ENCODE results near the gene WIPF1.
"Not testable (repeated sequence)": the region's sequence is repeated elsewhere in the genome, so short reads cannot be mapped to it uniquely, and the experiment has no call there.

Gene WIPF1

GRCh38 chr2:174569678-174570077 is 27.9 kb downstream of the WIPF1 start:
- no peak for DNase-seq

- DNase-seq = no peak
These were observed 29.2 kb downstream of the WIPF1 start for GRCh38 chr2:174568425-174568824.

GRCh38 chr2:174566871-174567270 is 30.7 kb downstream of the WIPF1 start:
- no peak for DNase-seq

- DNase-seq = no peak
These were observed 33.9 kb downstream of the WIPF1 start for GRCh38 chr2:174563530-174564282.

- DNase-seq = no peak
These were observed 35.6 kb downstream of the WIPF1 start for GRCh38 chr2:174561972-174562370.

GRCh38 chr2:174561283-174561971 is 36.2 kb downstream of the WIPF1 start:
- no peak for DNase-seq

- no peak for DNase-seq
These were observed 36.9 kb downstream of the WIPF1 start for GRCh38 chr2:174560737-174561136.

- no peak for DNase-seq
These were observed 41.6 kb downstream of the WIPF1 start for GRCh38 chr2:174555998-174556397.

GRCh38 chr2:174554529-174555150 is 43.0 kb downstream of the WIPF1 start:
- DNase-seq = no peak

GRCh38 chr2:174553811-174554493 is 43.7 kb downstream of the WIPF1 start:
- DNase-seq = no peak

GRCh38 chr2:174552880-174553279 is 44.7 kb downstream of the WIPF1 start:
- no peak for DNase-seq

- no peak for DNase-seq
These were observed 45.9 kb downstream of the WIPF1 start for GRCh38 chr2:174551697-174552096.

GRCh38 chr2:174548646-174549045 is 49.0 kb downstream of the WIPF1 start:
- not testable (repeated sequence) for DNase-seq

- not testable (repeated sequence) for DNase-seq
These were observed 49.6 kb downstream of the WIPF1 start for GRCh38 chr2:174548021-174548420.

GRCh38 chr2:174546519-174547506 is 50.8 kb downstream of the WIPF1 start:
- no peak for DNase-seq

GRCh38 chr2:174545240-174545639 is 52.4 kb downstream of the WIPF1 start:
- no peak for DNase-seq

GRCh38 chr2:174544802-174545201 is 52.8 kb downstream of the WIPF1 start:
- DNase-seq = no peak

GRCh38 chr2:174544156-174544555 is 53.4 kb downstream of the WIPF1 start:
- no peak for DNase-seq

- DNase-seq = no peak
These were observed 56.7 kb downstream of the WIPF1 start for GRCh38 chr2:174540893-174541292.

- DNase-seq = no peak
These were observed 61.6 kb downstream of the WIPF1 start for GRCh38 chr2:174535757-174536703.

GRCh38 chr2:174535083-174535482 is 62.5 kb downstream of the WIPF1 start:
- no peak for DNase-seq
